Colonic mucosa (tissue), 4 donors: ENCODE results near the gene PPIF. TPM values are rescaled to one million over a fixed set of nuclear protein-coding genes. Genes with fewer than 3 reads are reported as not detected.
"Not testable (repeated sequence)": the region's sequence is repeated elsewhere in the genome, so short reads cannot be mapped to it uniquely, and the experiment has no call there.

Experiments used
- DNase-seq: peaks from one replicate; pipeline ENCODE4 v3.0.0-alpha.2; 2020
- H3K27ac ChIP-seq: fragments of 200-600 bp; one replicate; pipeline ENCODE4 v1.8.0; 2021
- H3K27me3 ChIP-seq: fragments of 200-600 bp; one replicate; pipeline ENCODE4 v1.8.0; 2021
- H3K36me3 ChIP-seq: fragments of 200-600 bp; one replicate; pipeline ENCODE4 v1.8.0; 2021
- H3K4me1 ChIP-seq: fragments of 200-600 bp; one replicate; pipeline ENCODE4 v1.8.0; 2021; ENCODE audit warnings: mild to moderate bottlenecking
- H3K4me3 ChIP-seq: fragments of 200-600 bp; one replicate; pipeline ENCODE4 v1.8.0; 2021
- H3K9ac ChIP-seq, 2 donors: one replicate each; pipeline ENCODE4 v1.7.0; 2013; ENCODE audit warnings: control low read depth in 2 of 2, low read depth in 2 of 2, low read length in 2 of 2
- H3K9me3 ChIP-seq: fragments of 200-600 bp; one replicate; pipeline ENCODE4 v1.8.0; 2021
- intact Hi-C: fragments of 100-400 bp; cut with DNase I; formaldehyde crosslinking; loops from one replicate; pipeline ENCODE4 v1.14.1; 2022
- total RNA-seq, 2 donors: library from RNA; stranded (reverse); fragmentation: NEBNext Ultra II Directional in 1 of 2; extraction: Animal tissue kit (Norgen Biotek cat#: 25700) in 1 of 2; gene quantifications; one replicate each; pipeline ENCODE4 v1.2.1, GENCODE V29; 2021
- TF ChIP-seq, protein P1 (sequence below): fragments of 200-600 bp; IDR thresholded peaks from one replicate; pipeline ENCODE4 v1.8.0; 2022; ENCODE audit warnings: antibody characterized with exemption, mild to moderate bottlenecking
- donor health status: healthy.
- donor health status: DM: no; HTN: no; CAD: no.
- donor health status: DM: no; HTN: no; CAD: no.

PPIF gene
- total RNA-seq, 2 donors from 2014 or later, result 99.3 to 154 TPM

DNA sequence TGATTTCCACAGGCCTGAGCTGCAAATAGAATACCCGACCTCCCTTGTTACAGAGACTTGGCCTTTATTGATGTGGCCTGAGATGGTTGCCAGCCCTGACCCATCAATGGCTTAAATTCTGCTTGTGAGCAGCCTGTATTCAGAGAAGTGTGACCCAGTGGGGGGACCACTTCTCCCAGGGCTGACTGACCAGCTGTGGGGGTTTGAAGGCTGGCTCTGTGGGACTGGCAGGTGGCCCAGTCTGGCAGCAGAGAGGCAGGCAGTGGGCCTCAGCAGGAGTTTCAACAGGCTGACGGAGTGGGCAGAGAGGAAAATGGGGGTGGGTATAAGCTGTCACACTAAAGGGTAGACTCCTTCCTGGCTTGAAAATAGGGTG, 12.2 kb upstream of the PPIF start:
- H3K9ac ChIP-seq, result no peak overlapping the region
- no peak overlapping the region for H3K27ac ChIP-seq
- no peak for DNase-seq
- H3K4me3 ChIP-seq, result no peak overlapping the region
- TF ChIP-seq, protein P1, sequence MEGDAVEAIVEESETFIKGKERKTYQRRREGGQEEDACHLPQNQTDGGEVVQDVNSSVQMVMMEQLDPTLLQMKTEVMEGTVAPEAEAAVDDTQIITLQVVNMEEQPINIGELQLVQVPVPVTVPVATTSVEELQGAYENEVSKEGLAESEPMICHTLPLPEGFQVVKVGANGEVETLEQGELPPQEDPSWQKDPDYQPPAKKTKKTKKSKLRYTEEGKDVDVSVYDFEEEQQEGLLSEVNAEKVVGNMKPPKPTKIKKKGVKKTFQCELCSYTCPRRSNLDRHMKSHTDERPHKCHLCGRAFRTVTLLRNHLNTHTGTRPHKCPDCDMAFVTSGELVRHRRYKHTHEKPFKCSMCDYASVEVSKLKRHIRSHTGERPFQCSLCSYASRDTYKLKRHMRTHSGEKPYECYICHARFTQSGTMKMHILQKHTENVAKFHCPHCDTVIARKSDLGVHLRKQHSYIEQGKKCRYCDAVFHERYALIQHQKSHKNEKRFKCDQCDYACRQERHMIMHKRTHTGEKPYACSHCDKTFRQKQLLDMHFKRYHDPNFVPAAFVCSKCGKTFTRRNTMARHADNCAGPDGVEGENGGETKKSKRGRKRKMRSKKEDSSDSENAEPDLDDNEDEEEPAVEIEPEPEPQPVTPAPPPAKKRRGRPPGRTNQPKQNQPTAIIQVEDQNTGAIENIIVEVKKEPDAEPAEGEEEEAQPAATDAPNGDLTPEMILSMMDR, result no peak
- intact Hi-C loops, result no loop called here
- no peaks in the 10 kb centered on the region for H3K4me1 ChIP-seq
- H3K9me3 ChIP-seq, result no peaks in the 10 kb centered on the region
- no peaks in the 10 kb centered on the region for H3K27me3 ChIP-seq
- H3K36me3 ChIP-seq, result no peaks in the 10 kb centered on the region

DNA sequence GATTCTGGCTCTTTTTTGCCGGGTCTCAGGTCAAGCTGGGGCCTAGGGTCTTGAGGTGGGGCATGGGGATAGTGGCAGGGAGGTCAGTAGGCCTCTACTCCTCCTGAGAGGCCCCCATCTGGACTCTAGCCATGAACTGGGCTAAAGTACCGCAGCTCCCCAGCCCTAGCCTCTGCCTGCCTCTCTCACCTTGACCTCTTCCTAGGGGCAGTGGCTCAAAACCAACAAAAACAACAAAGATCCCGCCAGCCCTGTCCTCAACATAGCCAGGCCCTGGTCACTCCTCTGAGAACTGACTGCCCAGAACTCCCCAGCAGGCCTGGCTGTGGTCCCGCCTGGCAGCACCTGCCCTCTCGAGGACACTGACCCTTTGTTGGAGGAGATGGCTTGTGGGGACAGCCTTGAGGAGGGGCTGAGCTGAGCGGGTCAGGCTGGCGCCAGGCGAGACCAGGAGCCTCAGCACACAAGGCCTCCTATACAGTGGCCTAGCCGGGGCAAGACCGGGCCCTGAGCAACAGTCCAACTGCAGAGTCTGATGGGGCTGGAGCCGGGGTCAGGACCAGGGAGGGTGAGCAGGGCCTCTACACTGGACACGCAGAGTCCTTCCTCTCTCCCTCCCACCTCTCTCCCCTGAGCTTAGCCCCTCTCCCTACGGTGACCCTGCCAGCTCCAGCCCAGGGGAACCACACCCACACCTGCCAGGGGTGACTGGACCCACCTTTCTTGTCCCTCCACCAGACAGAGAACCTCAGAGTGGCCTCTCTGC, 11.6 kb upstream of the PPIF start:
- no peak overlapping the region for H3K4me3 ChIP-seq
- intact Hi-C loops, result no loop called here
- DNase-seq, result no peak
- no peaks in the 10 kb centered on the region for H3K36me3 ChIP-seq
- no peak overlapping the region for H3K27ac ChIP-seq
- H3K9me3 ChIP-seq, result no peaks in the 10 kb centered on the region
- no peaks in the 10 kb centered on the region for H3K4me1 ChIP-seq
- H3K27me3 ChIP-seq, result no peaks in the 10 kb centered on the region
- TF ChIP-seq, protein P1, result no peak
- H3K9ac ChIP-seq, result no peak overlapping the region

DNA sequence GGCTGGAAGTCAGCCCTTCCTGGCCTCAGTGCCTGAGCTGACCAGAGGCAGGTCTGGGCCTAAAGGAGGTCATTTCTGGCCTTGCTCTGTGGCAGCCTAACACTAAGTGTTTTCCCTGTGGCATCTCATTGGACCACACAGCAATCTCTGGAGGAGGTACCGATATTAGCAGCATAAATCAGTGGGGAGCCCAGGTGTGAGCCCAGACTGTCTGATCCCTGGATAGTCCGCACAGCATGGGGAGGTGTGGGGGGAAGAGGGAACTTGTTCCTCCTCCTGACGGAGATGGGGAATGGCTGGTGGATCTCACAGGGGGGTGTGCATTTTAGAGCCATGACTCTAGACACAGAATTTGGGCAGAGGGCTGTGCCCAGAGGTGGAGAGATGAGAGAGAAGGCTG, 11.0 kb upstream of the PPIF start:
- Histone ChIP-seq H3K4me1 (no peaks in the 10 kb centered on the region), H3K9me3 (no peaks in the 10 kb centered on the region), H3K27me3 (no peaks in the 10 kb centered on the region), H3K9ac (no peak overlapping the region), H3K27ac (no peak overlapping the region), H3K36me3 (no peaks in the 10 kb centered on the region), H3K4me3 (no peak overlapping the region)
- TF ChIP-seq, protein P1, result no peak
- intact Hi-C loops, result no loop called here
- no peak for DNase-seq

DNA sequence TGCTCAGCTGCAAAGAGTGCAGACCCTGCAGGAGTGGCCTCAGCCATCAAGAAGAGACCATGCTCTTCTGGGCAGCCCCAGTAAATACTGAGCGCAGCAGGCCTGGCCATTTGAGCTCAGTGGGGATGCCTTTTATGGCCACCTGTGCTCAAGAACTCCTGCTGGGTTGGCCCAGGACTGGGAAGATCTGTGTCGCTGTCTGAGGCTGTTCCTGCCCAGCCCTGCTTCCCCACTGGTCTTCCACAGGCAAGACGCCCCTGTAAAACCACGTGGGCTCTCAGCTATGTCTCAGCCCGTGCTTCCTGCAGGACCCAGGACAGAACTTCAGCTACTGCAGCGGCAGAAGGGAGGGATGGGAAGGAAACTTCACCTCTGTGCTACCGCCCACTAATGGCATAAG, 10.5 kb upstream of the PPIF start:
- TF ChIP-seq, protein P1, result no peak
- Histone ChIP-seq H3K9ac (no peak overlapping the region), H3K27ac (no peak overlapping the region), H3K9me3 (no peaks in the 10 kb centered on the region), H3K36me3 (no peaks in the 10 kb centered on the region), H3K27me3 (no peaks in the 10 kb centered on the region), H3K4me1 (no peaks in the 10 kb centered on the region), H3K4me3 (no peak overlapping the region)
- intact Hi-C loops, result no loop called here
- no peak for DNase-seq

DNA sequence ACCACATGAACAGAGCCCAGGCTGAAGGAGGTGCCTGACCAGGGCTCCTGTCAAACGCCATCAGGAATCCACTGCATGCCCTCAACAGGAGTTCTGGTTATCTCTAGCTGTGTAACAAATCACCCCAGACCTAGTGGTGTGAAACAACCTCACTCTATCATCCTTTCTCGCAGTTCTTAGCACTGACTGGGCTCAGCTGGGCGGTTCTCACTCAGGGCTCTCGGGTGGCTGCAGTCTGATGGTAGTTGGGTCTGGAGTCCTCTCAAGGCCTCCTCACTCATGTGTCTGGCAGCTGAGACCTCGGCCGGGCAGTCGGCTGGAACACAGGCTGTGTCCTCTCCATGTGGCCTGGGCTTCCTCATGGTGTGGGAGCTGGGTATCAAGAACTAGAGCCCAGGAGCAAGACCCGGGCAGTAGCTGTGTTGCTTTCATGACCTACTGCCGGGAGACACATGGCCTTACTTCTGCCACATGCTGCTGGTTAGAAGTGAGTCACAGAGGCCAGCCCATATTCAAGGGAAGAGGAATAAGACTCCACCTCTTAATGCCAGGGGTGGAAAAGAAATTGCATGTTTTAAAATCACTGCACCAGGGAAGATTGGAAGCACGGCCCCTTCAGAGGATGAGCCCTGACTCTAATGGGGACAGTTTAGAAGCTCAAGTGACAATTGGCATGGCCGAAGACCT, 9.3 kb upstream of the PPIF start:
- DNase-seq, H3K9ac ChIP-seq, H3K27ac ChIP-seq, H3K4me3 ChIP-seq, H3K4me1 ChIP-seq, H3K9me3 ChIP-seq, intact Hi-C loops, H3K36me3 ChIP-seq, H3K27me3 ChIP-seq: not testable (repeated sequence)

DNA sequence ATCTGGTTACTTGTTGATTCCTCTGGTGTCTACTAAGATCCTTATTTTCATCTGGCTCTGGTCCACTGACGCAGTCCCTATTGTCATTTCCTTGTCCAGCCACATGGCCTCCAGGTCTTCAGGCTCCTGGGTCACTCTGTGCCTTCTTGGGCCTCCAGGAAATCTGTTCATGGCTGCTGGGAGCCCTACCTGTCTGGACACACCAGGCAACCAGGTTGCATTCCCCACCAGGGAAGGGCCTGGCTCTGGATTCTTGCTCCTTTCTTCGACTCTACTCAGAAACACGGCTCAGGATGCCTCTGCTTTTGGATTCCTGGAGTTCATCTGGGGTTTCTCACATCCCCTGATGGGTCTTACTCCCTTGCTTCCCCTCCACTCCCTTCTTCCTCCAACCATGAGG, 8.0 kb upstream of the PPIF start:
- TF ChIP-seq, protein P1, result no peak
- intact Hi-C loops, result no loop called here
- Histone ChIP-seq H3K4me3 (no peak overlapping the region), H3K9me3 (no peaks in the 10 kb centered on the region), H3K27me3 (no peaks in the 10 kb centered on the region), H3K27ac (no peak overlapping the region), H3K36me3 (no peaks in the 10 kb centered on the region), H3K4me1 (no peaks in the 10 kb centered on the region), H3K9ac (no peak overlapping the region)
- no peak for DNase-seq
